HCT116 (cell line): ENCODE measurements around the gene FNBP1L. TPM values are rescaled to one million over a fixed set of nuclear protein-coding genes. Genes with fewer than 3 reads are reported as not detected.

Experiments
- ATAC-seq: fragments of 200-7000 bp; cut with Tn5 transposase; 2 replicates; pipeline ENCODE4 v1.9.1; 2020; ENCODE audit warnings: mild to moderate bottlenecking, moderate library complexity
- BruUV-seq: library from RNA; stranded (reverse); fragments of 400-500 nt; replicated peaks from 2 replicates; lab custom pipeline; 2021; lab: Mats Ljungman, UMichigan
- CTCF ChIA-PET: fragments of 300-600 bp; sonication (Branson Sonifier 250); formaldehyde crosslinking; loops from one replicate; lab custom pipeline; 2021; ENCODE audit warnings: antibody characterized with exemption; lab: Charles Lee
- POLR2A ChIA-PET: fragments of 300-600, 350-600 bp; sonication (Branson Sonifier 250); formaldehyde crosslinking; loops from one replicate; lab custom pipeline; 2021; ENCODE audit warnings: antibody characterized with exemption; lab: Charles Lee
- RAD21 ChIA-PET, 2 experiments: fragments of 300-600 bp; sonication (Branson Sonifier 250); formaldehyde crosslinking; loops; one replicate each; lab custom pipeline; 2023; ENCODE audit warnings: low total read pairs in 2 of 2; ENCODE audit not compliant: uncharacterized antibody in 2 of 2, unreplicated experiment in 2 of 2, low non-redundant PET in 1 of 2; lab: Charles Lee
- DNase-seq: peaks from one replicate; pipeline ENCODE4 v3.0.0-alpha.2; 2010; ENCODE audit warnings: low read depth, low spot score
- H2AFZ ChIP-seq: fragments of 200-600 bp; shearing (Covaris generic), sonication (generic); 2 replicates; pipeline ENCODE4 v1.6.1; 2017; ENCODE audit warnings: low read depth, mixed run types, mixed read lengths, antibody characterized with exemption, low read length; ENCODE audit not compliant: poor library complexity, severe bottlenecking
- H3K27ac ChIP-seq: 2 replicates; pipeline ENCODE4 v1.5.1; 2012; ENCODE audit warnings: low read depth, low read length
- H3K27me3 ChIP-seq: fragments of 200-600 bp; sonication (generic); 2 replicates; pipeline ENCODE4 v1.6.1; 2016; ENCODE audit warnings: mixed run types, low read length, mixed read lengths; ENCODE audit not compliant: insufficient read depth
- H3K36me3 ChIP-seq, 2 experiments: fragments of 200-500 bp in 1 of 2; fragments of 200-600 bp in 1 of 2; sonication (Bioruptor generic) in 1 of 2; sonication (generic) in 1 of 2; 2 replicates each; pipeline versions ENCODE4 v1.5.1 to v1.6.1; 2014 to 2016; ENCODE audit warnings: low read length in 2 of 2, inconsistent platforms in 1 of 2, mixed read lengths in 1 of 2, mixed run types in 1 of 2; ENCODE audit not compliant: insufficient read depth in 2 of 2, control insufficient read depth in 1 of 2
- H3K4me1 ChIP-seq, 2 experiments: fragments of 200-600 bp in 1 of 2; sonication (generic) in 1 of 2; 2 replicates each; pipeline versions ENCODE4 v1.5.1 to v1.6.1; 2012 to 2017; ENCODE audit warnings: low read length in 2 of 2, inconsistent platforms in 1 of 2, mild to moderate bottlenecking in 1 of 2, mixed read lengths in 1 of 2, mixed run types in 1 of 2, moderate library complexity in 1 of 2; ENCODE audit not compliant: insufficient read depth in 2 of 2, control insufficient read depth in 1 of 2
- H3K4me2 ChIP-seq: fragments of 200-600 bp; sonication (generic); 2 replicates; pipeline ENCODE4 v1.6.1; 2017; ENCODE audit warnings: mixed run types, low read length, mixed read lengths
- H3K4me3 ChIP-seq, 2 experiments: fragments of 200-600 bp in 1 of 2; sonication (generic) in 1 of 2; replicated peaks in 1 of 2; 2 replicates each; pipeline ENCODE4 v1.5.1; 2011 to 2016; ENCODE audit warnings: low read length in 2 of 2, control low read depth in 1 of 2, low read depth in 1 of 2, mild to moderate bottlenecking in 1 of 2, mixed read lengths in 1 of 2, mixed run types in 1 of 2
- H3K79me2 ChIP-seq: fragments of 200-600 bp; sonication (generic); 2 replicates; pipeline ENCODE4 v1.6.1; 2017; ENCODE audit warnings: mild to moderate bottlenecking, mixed run types, low read length, moderate library complexity, mixed read lengths; ENCODE audit not compliant: insufficient read depth
- H3K9ac ChIP-seq: fragments of 200-600 bp; sonication (generic); 2 replicates; pipeline ENCODE4 v1.6.1; 2016; ENCODE audit warnings: low read length, mixed read lengths
- H3K9me2 ChIP-seq: fragments of 200-600 bp; sonication (generic), shearing (Covaris generic); 2 replicates; pipeline ENCODE4 v1.6.1; 2017; ENCODE audit warnings: mixed run types, mild to moderate bottlenecking, moderate library complexity; ENCODE audit not compliant: insufficient read depth
- H3K9me3 ChIP-seq, 2 experiments: fragments of 200-500 bp in 1 of 2; fragments of 200-600 bp in 1 of 2; sonication (Bioruptor generic) in 1 of 2; sonication (generic) in 1 of 2; 2 replicates each; pipeline ENCODE4 v1.6.1; 2014 to 2017; ENCODE audit warnings: low read length in 2 of 2, mixed read lengths in 2 of 2, inconsistent platforms in 1 of 2, low read depth in 1 of 2, mild to moderate bottlenecking in 1 of 2, mixed run types in 1 of 2, moderate library complexity in 1 of 2; ENCODE audit not compliant: control insufficient read depth in 1 of 2, insufficient read depth in 1 of 2
- H4K20me1 ChIP-seq: fragments of 200-600 bp; sonication (generic), shearing (Covaris generic); 2 replicates; pipeline ENCODE4 v1.6.1; 2017; ENCODE audit warnings: mixed run types, mild to moderate bottlenecking, moderate library complexity; ENCODE audit not compliant: insufficient read depth
- EGR1 ChIP-seq: IDR thresholded peaks from 2 replicates; pipeline ENCODE4 v1.6.1; 2012; ENCODE audit warnings: low read depth
- EZH2phosphoT487 ChIP-seq: fragments of 200-600 bp; IDR thresholded peaks from 2 replicates; pipeline ENCODE4 v1.6.1; 2018; ENCODE audit warnings: antibody characterized with exemption, borderline replicate concordance
- FOSL1 ChIP-seq: IDR thresholded peaks from 2 replicates; pipeline ENCODE4 v1.6.1; 2012; ENCODE audit warnings: low read depth
- MAX ChIP-seq: IDR thresholded peaks from 2 replicates; pipeline ENCODE4 v1.6.1; 2012
- SIN3A ChIP-seq: IDR thresholded peaks from 2 replicates; pipeline ENCODE4 v1.6.1; 2012; ENCODE audit warnings: low read depth
- SP1 ChIP-seq: IDR thresholded peaks from 2 replicates; pipeline ENCODE4 v1.6.1; 2012; ENCODE audit warnings: low read depth
- TCF7L2 ChIP-seq: IDR thresholded peaks from 2 replicates; pipeline ENCODE4 v1.7.0; 2011; ENCODE audit warnings: borderline replicate concordance, inconsistent platforms; ENCODE audit not compliant: insufficient read depth, insufficient read length; ENCODE audit errors: extremely low read depth
- YY1 ChIP-seq: IDR thresholded peaks from 2 replicates; pipeline ENCODE4 v1.6.1; 2011; ENCODE audit warnings: low read length, low read depth, moderate library complexity, mild to moderate bottlenecking; ENCODE audit not compliant: insufficient replicate concordance; ENCODE audit errors: extremely low read depth
- ZFX ChIP-seq: fragments of 450-650 bp; IDR thresholded peaks from 2 replicates; pipeline ENCODE4 v1.6.1; 2017
- intact Hi-C: fragments of 100-400 bp; cut with micrococcal nuclease; formaldehyde crosslinking; loops from 2 replicates; pipeline ENCODE4 v1.10.0; 2022
- total RNA-seq: library from RNA; stranded (reverse); gene quantifications from one replicate; pipeline ENCODE4 v1.2.1, GENCODE V29; 2021; ENCODE audit not compliant: unreplicated experiment

Gene FNBP1L
- total RNA-seq, 1 experiment from 2014 or later = 26.1 TPM

- RAD21 ChIA-PET = no interaction called here
- BruUV-seq = no TSS peak
- Histone ChIP-seq H3K79me2 (peaks cover 75% of the 10 kb centered on the region), H3K27me3 (no peaks in the 10 kb centered on the region), H3K4me3 (no peak overlapping the region), H3K27ac (no peak overlapping the region), H3K9me3 (no peaks in the 10 kb centered on the region), H3K4me2 (peak overlapping the region; percentile 7; the same call in 1 of the 2 replicates), H3K9me2 (no peaks in the 10 kb centered on the region), H3K4me1 (peaks cover 13 to 26% of the 10 kb centered on the region in 2 experiments; a peak in 3 of 4 replicates), H2AFZ (no peak overlapping the region), H4K20me1 (no peaks in the 10 kb centered on the region), H3K36me3 (no peaks in the 10 kb centered on the region), H3K9ac (no peak overlapping the region)
- no peak for DNase-seq
- no peak for TF ChIP-seq ZFX
- no peak for TF ChIP-seq YY1
- no peak for TF ChIP-seq SIN3A
- TF ChIP-seq FOSL1 = no peak
- no peak for TF ChIP-seq TCF7L2
- TF ChIP-seq EGR1 = no peak
- no peak for TF ChIP-seq EZH2phosphoT487
- intact Hi-C loops = no loop called here
- CTCF ChIA-PET = no interaction called here
- no peak for ATAC-seq
- POLR2A ChIA-PET = no interaction called here
These were observed 23.4 kb downstream of the FNBP1L start for GRCh38 chr1:93471284-93471683.

GRCh38 chr1:93471911-93472310 lies 24.0 kb downstream of the FNBP1L start:
- H3K4me1 ChIP-seq = peaks cover 13 to 26% of the 10 kb centered on the region in 2 experiments; a peak in 3 of 4 replicates
- intact Hi-C loops = no loop called here
- H4K20me1 ChIP-seq = no peaks in the 10 kb centered on the region
- TF ChIP-seq SP1 (no peak), MAX (no peak)
- RAD21 ChIA-PET = no interaction called here
- peaks cover 77% of the 10 kb centered on the region for H3K79me2 ChIP-seq
- H2AFZ ChIP-seq = no peak overlapping the region
- no peak overlapping the region for H3K4me3 ChIP-seq
- no peak overlapping the region; the same call in 1 of the 2 replicates for H3K4me2 ChIP-seq
- no peaks in the 10 kb centered on the region for H3K9me3 ChIP-seq
- no peak overlapping the region for H3K27ac ChIP-seq
- no peaks in the 10 kb centered on the region for H3K9me2 ChIP-seq
- POLR2A ChIA-PET = no interaction called here
- no peak for ATAC-seq
- no peaks in the 10 kb centered on the region for H3K27me3 ChIP-seq
- no peaks in the 10 kb centered on the region for H3K36me3 ChIP-seq
- CTCF ChIA-PET = no interaction called here
- no TSS peak for BruUV-seq
- no peak overlapping the region for H3K9ac ChIP-seq
- no peak for DNase-seq
